Measurements from ENCODE around the gene NR2E1.

NR2E1 gene

DNA sequence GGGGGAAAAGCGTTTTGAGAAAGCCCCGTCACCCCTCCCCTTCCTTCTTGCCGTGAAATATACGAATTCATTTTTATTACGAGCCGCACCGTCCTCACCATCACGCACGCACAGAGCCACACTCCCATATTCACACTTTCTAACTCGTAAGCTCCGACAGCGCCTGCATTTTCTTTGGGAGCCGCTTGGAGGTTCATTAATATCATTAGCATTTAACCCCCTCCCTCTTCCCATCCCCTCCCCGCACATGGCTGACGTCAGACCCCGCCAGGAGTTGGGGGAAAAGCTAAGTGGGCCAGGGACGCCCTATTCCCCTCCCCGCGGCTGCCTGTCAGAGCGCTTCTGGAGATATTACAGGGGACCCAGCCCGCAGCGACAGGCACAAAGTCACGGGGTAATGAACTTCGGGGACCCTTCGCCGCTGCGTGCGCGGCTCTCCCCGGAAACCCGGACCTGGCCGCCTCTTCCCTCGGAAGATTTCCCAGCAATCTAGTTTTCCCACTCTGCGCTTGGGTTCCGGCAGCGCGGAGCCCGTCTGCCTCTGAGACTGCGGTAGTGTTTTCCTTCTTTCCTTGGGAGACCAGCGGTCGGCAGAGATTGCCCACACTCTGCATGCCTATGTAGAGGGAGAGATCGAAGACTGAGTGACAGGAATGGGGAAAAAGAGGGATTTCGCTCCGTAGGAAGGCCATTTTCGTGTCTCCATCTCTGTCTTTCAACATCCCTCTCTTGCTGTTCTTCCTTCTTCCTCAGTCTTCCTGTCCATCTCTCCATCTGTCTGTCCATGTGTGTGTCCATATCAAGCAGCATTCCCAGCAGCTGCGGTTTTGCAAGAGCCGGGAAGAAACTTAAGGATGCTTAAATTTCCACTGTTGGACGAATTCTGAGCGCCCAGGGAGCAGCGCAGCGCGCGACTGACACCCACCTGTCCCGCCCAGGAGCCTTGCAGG is at the start of gene NR2E1:
Gene NR2E1 (plus strand): TSS at position 309 of the 950 bp plus-strand sequence. CDS start 744 bp downstream, outside the sequence.
- DNase-seq, result no peak

- DNase-seq, result no peak
These were observed 49.0 kb upstream of the NR2E1 start for GRCh38 chr6:108116546-108117426.

- DNase-seq, result no peak
These were observed 48.1 kb upstream of the NR2E1 start for GRCh38 chr6:108117427-108118358.

DNA sequence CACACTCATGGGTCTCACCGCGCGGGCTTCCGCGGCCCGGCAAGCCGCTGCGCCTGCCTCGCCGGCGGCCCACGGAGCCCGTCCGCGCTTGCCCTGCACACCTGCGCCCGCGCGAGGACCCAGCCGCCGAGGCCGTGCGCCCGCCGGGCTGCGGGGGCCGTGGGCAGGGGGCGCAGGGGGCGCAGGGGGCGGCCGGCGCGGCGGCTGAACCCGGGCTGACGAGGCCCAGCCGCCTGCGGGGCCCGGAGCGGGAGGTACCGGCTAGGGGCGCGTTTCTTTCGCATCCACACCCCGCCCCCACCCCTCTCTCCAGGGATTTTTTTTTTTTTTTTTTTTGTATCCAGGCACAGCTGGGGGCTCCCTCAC is 47.5 kb upstream of the NR2E1 start:
- no peak for DNase-seq

DNA sequence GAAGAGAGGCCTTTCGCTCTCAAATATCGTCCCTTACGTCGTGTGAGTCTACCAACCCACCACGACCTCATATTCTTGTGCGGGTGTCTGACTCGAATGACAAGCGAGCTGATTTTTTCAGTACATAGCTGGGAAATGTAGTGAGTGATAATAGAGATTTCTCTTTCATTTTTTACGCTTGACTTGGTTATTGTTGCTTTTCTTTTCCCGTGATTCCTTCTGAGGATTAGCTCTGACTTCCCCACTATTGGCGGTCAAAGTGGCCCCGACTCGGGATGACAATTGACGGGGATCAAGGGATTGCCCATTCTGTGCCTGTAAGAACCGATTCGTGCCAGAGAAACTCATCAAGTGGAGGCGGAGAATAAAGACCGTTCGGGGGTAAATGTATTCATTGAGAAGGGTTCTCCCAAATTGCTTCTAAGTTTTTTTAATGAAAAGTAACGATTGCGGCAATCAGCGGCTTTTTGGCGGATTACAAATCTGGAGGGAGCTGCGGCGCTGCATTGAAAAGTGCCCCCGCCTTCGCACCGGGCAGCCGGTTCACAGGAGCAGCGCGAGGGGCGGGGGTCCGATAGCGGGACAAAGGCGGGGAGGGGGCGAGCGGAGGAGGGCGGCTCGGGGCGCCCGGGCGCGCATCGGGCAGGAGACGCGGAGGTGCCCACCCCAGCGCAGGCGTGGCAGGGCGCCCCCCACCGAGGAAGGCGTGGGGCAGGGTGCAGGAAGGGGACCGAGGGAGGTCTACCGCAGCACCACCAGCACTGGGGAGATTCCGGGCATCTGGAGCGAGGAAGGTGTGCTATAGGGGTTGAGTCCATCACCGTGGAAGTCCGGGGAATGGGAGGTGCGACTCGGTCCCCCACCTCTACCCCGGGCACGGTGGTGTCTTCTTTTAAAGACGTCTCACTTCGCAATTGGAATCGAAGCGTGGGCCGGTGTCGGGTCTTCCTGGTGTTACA is 46.7 kb upstream of the NR2E1 start:
- no peak for DNase-seq

GRCh38 chr6:108119769-108120141 is 46.1 kb upstream of the NR2E1 start:
- DNase-seq, result no peak

- no peak for DNase-seq
These were observed 45.5 kb upstream of the NR2E1 start for GRCh38 chr6:108120311-108120710.

- DNase-seq, result no peak
These were observed 44.2 kb upstream of the NR2E1 start for GRCh38 chr6:108121612-108122011.

DNA sequence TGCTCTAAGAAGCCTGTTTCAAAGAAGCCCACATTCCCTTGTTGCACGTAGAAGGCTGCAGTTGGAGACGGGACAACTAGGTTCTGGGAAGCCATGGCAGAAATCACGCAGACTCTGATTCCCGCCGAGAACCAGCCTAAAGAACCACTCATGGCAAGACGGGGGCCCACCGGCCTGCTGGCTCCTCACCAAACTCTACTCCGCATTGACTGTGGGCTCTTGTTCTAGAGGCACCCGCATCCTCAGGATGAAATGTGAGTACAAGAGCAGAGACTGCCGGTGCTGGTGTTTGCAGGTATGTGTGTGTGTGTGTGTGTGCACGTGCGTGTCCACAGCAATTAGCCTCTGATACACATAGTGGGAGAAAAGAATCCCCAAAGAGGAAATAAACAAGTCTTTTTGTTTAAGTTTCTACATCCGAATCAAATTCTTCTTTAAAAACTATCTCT is 42.3 kb upstream of the NR2E1 start:
- no peak for DNase-seq

DNA sequence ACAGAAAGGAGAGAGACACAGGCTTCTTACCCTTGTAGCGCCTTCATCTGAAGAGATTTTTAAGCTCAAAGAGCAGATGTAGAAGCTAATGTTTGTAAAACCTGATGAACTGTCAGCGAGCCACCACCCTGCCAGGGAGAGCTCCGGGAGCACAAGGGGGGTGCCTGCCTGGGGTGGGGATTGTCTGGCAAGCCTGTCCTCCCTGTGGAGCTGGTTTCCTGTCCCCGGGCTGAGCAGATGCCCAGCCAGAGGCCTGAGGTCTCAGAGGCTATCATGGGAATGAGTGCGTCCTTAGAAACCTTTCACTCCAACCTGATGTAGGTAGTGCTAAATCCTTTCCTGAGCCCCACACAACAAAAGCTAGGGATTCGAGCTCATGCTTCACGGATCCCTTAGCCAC is 41.9 kb upstream of the NR2E1 start:
- no peak for DNase-seq

GRCh38 chr6:108127056-108127455 is 38.8 kb upstream of the NR2E1 start:
- DNase-seq, result no peak

- DNase-seq, result no peak
These were observed 38.0 kb upstream of the NR2E1 start for GRCh38 chr6:108127826-108128225.

DNA sequence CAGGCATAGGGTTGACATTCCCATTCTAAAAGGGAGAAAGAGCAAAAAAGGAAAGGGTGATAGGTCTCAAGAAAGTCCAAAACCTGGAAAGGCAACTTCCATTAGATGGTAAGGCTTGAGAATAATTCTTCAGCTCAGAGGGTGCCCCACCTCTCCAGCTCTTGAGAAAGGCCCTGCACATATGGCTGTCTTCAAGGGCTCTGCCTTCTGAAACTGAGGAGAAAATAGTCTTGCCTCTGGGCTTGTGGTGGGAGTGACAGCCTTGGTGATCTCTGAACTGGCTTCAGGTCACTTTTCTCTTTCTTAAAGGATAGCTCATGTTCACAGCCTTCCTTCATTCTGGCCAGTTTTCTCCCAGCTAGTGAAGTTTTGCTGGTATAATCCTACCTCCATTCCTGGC is 35.6 kb upstream of the NR2E1 start:
- DNase-seq, result no peak

- DNase-seq, result no peak
These were observed 33.0 kb upstream of the NR2E1 start for GRCh38 chr6:108132863-108133262.

GRCh38 chr6:108133594-108134179 is 32.1 kb upstream of the NR2E1 start:
- no peak for DNase-seq

- no peak for DNase-seq
These were observed 31.4 kb upstream of the NR2E1 start for GRCh38 chr6:108134213-108134970.

DNA sequence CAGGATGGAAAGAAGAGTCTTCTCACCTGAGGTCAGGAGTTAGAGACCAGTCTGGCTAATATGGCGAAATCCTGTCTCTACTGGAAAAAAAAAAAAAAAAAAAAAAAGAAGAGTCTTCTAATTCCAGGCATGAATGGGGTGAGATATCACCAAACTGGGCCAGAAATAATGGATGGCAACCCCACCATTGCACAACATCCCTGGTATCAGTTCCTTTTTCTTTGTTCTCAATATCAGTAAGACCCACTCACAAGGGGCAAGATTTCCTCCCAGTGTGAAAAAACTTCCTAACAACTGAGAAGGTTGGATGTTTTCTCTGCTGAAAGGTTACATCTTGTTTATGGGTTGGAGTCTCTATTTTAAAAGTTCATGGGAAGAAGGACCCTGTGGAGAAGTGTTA is 23.6 kb upstream of the NR2E1 start:
- DNase-seq, result peak; percentile 51

GRCh38 chr6:108145639-108146038 is 20.2 kb upstream of the NR2E1 start:
- DNase-seq, result no peak

DNA sequence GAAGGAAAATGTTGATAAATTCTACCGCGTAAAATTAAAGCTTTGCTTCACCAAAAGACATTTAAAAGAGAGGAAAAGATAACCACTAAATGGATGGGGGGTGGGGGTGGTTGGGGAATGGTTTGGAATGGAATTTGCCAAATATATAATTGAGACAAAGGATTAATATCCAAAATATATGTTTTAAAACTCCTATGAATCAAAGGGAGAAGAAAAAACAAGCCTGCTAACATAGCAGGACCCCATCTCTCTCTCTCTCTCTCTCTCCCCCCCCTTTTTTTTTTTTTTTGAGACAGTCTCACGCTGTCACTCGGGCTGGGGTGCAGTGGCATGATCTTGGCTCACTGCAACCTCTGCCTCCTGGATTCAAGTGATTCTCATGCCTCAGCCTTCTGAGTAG is 13.4 kb upstream of the NR2E1 start:
- DNase-seq, result no peak

All from SIG-M5 (cell line).